HL-60 (cell line): ENCODE results near the gene PTPRK.

ENCODE experiments used
- DNase-seq, 2 experiments: peaks; one replicate each; pipeline ENCODE4 v3.0.0-alpha.2; 2010 to 2020; ENCODE audit warnings: low read depth in 1 of 2, low spot score in 1 of 2
- H3K27ac ChIP-seq: fragments of 250-450 bp; sonication (Bioruptor Pico); replicated peaks from 2 replicates; pipeline ENCODE4 v1.5.1; 2020; ENCODE audit warnings: mild to moderate bottlenecking, moderate library complexity
- H3K27me3 ChIP-seq: fragments of 250-450 bp; sonication (Bioruptor Pico); 2 replicates; pipeline ENCODE4 v1.5.1; 2021; ENCODE audit warnings: mild to moderate bottlenecking, moderate library complexity; ENCODE audit not compliant: insufficient read depth, poor library complexity, severe bottlenecking
- H3K4me3 ChIP-seq: replicated peaks from 2 replicates; pipeline ENCODE4 v1.5.1; 2011; ENCODE audit warnings: mild to moderate bottlenecking, control low read depth, low read length; ENCODE audit not compliant: insufficient read depth
- CTCF ChIP-seq: IDR thresholded peaks from one replicate; pipeline ENCODE4 v1.5.1; 2011; ENCODE audit warnings: low read length, control low read depth, inconsistent platforms; ENCODE audit not compliant: insufficient read depth
- GABPA ChIP-seq: IDR thresholded peaks from 2 replicates; pipeline ENCODE4 v1.6.1; 2012; ENCODE audit warnings: low read depth
- POLR2AphosphoS5 ChIP-seq: IDR thresholded peaks from 2 replicates; pipeline ENCODE4 v1.6.1; 2012; ENCODE audit warnings: low read depth
- REST ChIP-seq: IDR thresholded peaks from 2 replicates; pipeline ENCODE4 v1.6.1; 2012; ENCODE audit warnings: low read depth; ENCODE audit not compliant: insufficient replicate concordance
- SPI1 ChIP-seq: IDR thresholded peaks from 2 replicates; pipeline ENCODE4 v1.6.1; 2012; ENCODE audit warnings: low read depth, mild to moderate bottlenecking, borderline replicate concordance

Gene PTPRK

GRCh38 chr6:128303870-128304269 is 216.5 kb downstream of the PTPRK start:
- peak; percentile 80 to 88 for DNase-seq
- TF ChIP-seq GABPA (peak; percentile 8; the same call in 1 of the 2 replicates), POLR2AphosphoS5 (peak; percentile 55; the same call in 1 of the 2 replicates), REST (no peak), SPI1 (no peak), CTCF (no peak)
- H3K27ac ChIP-seq = peak overlapping the region; percentile 43

GRCh38 chr6:128302942-128303341 is 217.5 kb downstream of the PTPRK start:
- TF ChIP-seq POLR2AphosphoS5 (no peak), CTCF (no peak), REST (no peak), SPI1 (no peak), GABPA (no peak)
- no peaks in the 10 kb centered on the region for H3K27me3 ChIP-seq
- H3K27ac ChIP-seq = peak overlapping the region; percentile 40; the same call in 1 of the 2 replicates
- H3K4me3 ChIP-seq = no peak overlapping the region
- DNase-seq = no peak

More at GRCh38 chr6:128303870-128304269, 216.5 kb downstream of the PTPRK start:
- H3K4me3 ChIP-seq = no peak overlapping the region
- H3K27me3 ChIP-seq = no peaks in the 10 kb centered on the region

- H3K4me3 ChIP-seq = no peak overlapping the region
- no peak for DNase-seq
- H3K27me3 ChIP-seq = no peaks in the 10 kb centered on the region
- H3K27ac ChIP-seq = no peak overlapping the region
- TF ChIP-seq REST (no peak), POLR2AphosphoS5 (no peak), GABPA (no peak), CTCF (no peak), SPI1 (no peak)
These were observed 224.7 kb downstream of the PTPRK start for GRCh38 chr6:128295670-128296069.
